ENCODE data around the gene GAMT.

GAMT gene

DNA sequence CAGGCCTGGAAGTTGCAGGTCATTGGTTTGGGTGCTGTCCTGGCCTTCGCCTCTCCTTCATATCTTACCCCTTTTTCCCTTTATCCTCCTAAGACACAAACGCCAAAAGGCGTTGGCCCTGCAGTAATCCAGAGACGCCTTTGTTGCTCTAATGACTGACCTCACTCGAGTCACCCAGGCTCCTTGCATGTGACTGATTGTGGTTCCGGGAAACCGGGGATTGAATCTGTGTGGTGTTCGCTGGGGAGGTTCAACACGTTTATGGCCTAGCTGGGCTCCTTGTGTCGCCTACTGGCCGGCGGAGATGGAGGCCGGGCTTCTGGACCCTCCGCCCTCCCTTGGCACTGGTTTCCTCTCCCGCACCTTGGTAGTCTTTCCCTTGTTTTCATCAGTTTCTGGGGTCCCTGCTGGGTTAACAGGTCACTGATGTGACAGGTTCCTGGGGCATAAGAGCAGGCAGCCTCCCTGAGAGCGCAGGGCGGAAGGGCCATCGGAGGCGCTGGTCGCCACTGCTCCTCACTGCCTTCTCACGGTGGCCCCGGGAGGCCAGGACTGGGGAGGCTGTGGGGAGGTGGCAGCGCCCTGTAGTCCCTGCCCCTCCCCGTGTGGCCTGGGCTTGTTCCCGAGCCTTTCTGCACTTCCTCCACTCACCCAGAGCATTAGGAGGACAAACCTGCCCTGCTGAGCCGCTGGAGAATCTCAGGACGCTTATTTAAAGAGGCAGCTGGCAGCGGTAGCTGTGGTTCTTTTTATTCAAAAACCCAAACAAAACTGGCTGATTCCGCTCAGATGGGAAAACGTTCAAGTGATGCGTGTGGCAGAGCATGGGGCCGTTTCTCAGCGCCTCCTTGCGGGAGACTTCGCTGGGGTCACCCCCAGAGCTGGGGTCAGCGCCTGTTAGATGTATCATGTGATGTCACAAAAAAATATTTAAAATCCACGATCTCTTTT lies 35.7 kb downstream of the GAMT start:
- DNase-seq (ENCODE audit: low spot score) = no peak

DNA sequence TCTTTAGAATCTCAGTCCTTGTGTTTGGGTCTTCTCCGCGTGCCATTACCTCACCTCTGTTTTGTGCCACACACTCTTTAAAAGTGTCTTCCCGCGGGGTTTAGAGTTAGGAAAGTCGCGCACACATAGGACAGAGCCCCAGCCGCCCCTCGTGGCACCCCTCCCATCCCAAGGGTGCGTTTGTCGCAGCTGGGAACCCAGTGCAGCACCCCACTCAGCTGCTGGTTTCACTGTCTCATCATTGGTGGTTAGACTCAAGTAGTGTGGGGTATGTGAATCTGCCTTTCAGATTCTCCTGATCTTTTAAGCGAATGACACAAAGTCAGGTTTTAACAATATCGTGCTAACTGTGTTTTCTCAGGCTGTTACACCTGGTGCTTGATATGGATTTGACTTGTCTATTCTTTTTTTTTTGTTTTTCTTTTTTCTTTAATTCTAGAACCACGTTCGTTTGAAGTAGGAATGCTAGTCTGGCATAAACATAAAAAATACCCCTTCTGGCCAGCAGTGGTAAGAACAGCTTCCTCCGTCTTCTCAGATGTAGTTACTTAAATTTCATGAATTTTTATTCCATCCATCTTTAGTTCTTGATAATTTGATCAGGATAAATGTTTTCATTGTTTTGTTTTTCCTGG lies 37.2 kb downstream of the GAMT start:
- DNase-seq (ENCODE audit: low spot score) = no peak

DNA sequence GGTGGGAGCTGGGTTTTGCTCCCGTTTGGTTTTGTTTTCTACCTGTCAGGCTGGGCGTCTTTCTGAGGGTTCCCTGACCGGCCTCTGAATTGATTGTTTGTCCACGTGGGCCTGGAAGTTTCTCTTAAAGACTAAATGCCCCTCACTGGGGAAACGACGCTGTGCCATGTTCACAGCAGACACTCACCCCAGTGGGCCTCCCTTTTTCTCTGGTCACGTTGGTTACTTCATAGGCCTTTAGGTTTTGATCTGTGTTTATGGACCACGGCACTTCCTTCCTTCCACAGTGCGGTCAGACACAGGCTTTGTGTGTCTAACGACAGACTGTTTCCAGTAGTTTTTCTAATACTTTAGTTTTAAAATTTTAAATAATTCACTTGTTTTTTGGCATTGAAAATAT lies 37.7 kb downstream of the GAMT start:
- DNase-seq (ENCODE audit: low spot score) = peak; percentile 32

DNA sequence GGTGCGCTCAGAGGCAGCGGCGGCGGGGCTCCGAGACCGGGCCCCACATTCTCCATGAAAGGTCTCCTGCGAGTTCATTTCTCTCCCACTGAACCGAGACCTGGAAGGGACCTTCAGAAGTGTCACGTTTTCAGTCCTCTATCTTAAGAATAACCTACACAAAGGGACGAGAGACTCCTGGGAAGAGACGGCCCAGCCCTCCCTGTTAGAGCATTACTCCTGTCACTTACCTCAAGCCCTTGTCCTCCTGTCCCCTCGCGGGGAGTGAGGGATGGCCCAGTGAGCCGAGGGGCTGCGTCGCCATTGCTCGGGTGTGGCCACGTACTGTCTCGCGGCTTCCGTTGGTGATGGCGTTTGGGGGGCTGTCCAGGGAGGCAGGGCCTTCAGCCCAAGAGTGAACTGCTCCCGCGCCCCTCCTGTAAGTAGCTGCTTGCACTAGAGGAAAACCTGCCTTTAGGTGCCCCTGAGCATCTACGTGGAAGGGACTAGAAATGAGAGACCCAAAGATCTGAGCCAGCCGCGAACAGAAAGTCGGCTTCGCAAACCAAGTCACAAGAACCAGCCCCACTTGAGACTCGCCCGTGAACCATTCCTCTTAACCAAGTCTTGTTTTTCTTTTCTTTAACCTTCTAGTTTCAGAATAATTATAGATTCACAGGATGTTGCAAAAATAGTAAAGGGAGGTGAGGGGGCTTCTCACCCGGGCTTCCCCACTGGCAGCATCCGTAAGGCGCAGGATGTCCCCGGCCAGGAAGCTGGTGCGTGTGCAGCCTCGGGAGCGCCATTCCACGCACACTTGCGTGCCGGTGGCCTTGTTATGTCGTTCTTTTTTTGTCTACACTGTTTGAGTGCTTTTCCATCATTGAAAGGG lies 38.7 kb downstream of the GAMT start:
- no peak for DNase-seq (ENCODE audit: low spot score)

DNA sequence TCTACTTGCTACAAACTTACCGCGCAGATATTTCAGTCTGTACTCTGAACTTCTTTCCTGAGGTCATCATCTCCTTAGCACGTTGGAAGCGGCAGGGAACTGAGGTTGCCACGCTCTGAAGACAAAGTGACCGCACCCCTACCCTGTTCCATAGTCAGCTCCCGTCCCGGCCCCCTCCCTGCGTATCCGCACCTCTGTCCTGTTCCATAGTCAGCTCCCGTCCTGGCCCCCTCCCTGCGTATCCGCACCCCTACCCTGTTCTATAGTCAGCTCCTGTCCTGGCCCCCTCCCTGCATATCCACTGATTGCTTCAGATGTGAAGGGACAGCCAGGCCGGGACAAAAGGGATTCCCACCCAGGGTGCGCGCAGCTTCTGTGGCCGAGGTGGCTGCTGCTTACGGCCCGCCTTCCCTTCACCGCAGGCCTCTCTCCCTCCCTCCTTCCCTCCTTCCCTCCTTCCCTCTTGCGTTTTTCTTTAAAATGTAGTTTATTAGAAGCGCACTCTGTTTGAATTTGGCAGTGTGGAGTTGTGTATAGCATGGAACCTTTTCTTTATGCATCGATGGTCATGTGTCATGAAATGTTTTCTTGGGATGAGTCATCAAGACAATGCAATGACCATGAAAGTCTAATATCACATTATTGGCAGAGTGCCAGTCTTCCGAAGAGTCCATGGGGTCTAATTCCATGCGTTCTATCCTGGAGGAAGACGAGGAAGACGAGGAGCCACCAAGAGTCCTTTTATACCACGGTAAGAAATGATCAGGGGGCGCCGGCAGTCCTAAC lies 39.5 kb downstream of the GAMT start:
- DNase-seq (ENCODE audit: low spot score) = no peak

DNA sequence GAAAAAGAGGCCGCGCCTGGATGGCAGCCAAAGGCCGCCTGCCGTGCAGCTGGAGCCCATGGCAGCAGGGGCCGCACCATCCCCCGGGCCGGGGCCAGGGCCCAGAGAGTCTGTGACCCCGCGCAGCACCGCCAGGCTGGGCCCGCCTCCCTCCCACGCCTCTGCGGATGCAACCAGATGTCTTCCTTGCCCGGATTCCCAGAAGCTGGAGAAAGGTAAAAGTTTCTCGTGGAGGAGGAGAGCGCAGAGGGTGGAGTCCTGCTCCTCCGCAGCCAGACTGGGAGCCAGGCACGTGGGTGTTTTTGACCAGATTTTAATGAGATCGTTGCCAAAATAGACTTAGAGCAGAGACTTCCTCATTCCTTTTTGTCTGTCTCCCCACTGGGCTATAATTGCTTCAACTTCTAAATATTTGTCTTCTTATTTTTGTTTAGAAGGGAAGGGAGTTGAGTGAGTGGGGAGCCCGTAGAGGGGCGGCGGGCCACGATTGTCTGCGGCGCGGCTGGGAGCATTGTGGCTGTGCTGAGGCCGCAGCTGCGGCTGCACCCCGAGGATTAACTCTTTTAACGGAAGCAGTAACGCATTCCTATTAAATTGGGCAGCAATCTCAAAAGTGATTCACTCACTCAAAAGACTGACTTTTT lies 40.4 kb downstream of the GAMT start:
- no peak for DNase-seq (ENCODE audit: low spot score)

DNA sequence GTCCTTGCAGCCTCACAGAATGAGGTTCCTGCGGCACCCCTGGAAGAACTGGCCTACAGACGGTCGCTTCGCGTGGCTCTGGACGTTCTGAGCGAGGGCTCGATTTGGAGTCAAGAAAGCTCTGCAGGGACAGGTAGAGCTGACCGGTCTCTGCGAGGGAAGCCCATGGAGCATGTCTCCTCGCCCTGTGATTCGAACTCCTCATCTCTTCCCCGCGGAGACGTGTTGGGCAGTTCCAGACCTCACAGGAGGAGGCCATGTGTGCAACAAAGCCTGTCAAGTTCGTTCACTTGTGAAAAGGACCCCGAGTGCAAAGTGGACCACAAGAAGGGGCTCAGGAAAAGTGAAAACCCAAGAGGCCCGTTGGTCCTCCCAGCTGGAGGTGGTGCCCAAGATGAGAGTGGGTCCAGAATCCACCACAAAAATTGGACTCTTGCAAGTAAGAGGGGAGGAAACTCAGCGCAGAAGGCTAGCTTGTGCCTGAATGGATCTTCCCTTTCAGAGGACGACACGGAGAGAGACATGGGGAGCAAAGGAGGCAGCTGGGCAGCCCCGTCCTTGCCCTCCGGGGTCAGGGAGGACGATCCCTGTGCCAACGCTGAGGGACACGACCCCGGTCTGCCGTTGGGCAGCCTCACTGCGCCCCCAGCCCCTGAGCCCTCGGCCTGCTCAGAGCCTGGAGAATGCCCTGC lies 41.1 kb downstream of the GAMT start:
- DNase-seq (ENCODE audit: low spot score) = no peak

DNA sequence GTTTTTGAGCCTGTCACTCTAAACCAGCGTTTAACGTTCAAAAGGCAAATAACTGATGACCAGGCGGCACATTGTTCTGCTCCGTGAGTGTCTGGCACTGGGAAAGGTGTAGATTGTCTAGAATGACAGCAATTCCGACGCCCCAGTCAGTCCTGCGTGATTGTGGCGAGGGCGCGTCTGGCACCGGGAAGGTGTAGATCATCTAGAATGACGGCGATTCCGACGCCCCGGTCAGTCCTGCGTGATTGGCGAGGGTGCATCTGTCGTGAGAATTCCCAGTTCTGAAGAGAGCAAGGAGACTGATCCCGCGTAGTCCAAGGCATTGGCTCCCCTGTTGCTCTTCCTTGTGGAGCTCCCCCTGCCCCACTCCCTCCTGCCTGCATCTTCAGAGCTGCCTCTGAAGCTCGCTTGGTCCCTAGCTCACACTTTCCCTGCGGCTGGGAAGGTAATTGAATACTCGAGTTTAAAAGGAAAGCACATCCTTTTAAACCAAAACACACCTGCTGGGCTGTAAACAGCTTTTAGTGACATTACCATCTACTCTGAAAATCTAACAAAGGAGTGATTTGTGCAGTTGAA lies 43.7 kb downstream of the GAMT start:
- DNase-seq (ENCODE audit: low spot score) = no peak

DNA sequence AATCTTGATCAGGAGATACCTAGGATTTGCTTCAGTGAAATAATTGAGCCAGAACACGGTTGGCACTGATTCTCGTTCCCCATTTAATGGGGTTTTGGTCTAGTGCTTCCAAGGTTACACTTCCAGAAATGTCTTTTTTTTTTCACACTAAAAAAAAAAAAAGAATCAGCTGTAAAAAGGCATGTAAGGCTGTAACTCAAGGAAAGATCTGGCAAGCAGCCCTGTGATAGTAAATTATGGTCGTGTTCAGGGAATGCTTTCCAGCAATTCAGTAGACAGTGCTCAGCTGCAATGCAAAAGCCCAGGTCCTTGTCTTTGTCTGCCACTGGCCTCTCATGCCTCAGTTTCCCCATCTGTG lies 44.9 kb downstream of the GAMT start:
- no peak for DNase-seq (ENCODE audit: low spot score)

DNA sequence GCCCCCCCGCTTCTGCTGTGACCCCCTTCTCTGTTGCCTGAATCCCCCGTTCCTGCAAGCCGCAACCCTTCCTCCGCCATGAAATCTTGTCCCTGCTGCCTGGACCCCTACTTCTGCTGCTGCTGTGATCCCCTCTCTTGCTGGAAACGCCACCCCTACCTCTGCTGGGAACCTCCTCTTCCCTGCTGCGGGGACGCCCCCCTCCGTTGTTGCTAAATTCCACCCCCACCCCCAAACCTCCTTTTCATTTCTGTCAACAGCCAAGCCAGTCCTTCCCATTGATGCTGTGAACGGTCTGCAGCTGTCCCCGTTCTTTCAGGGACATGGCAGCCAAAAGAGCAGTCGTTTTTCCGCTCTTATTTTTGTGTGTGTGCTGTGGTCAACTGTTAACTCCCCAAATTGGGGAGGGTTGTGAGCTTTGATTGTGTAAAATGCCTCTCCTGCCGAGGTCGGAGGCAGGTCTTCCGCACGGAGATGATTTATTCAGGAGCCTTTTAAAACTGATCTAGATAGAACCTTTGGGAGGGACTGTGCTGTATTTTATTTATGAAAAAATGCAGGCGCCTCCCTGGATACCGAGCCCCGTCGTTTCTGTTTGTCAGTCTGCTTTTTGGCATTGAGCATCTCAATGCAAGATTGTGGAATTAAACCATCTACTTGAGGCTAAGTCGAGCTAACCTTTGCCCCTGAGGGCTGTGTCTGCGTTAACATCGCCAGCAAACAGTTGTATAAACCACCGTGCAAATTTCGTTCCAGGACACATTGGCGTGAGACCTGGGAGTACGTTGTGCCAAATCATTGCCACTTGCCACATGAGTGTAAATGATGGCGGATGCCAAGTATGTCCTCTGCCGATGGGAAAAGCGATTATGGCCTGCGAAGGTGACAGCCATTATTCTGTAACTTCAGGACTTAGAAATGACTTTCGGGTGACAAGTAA lies 45.5 kb downstream of the GAMT start:
- DNase-seq (ENCODE audit: low spot score) = no peak

DNA sequence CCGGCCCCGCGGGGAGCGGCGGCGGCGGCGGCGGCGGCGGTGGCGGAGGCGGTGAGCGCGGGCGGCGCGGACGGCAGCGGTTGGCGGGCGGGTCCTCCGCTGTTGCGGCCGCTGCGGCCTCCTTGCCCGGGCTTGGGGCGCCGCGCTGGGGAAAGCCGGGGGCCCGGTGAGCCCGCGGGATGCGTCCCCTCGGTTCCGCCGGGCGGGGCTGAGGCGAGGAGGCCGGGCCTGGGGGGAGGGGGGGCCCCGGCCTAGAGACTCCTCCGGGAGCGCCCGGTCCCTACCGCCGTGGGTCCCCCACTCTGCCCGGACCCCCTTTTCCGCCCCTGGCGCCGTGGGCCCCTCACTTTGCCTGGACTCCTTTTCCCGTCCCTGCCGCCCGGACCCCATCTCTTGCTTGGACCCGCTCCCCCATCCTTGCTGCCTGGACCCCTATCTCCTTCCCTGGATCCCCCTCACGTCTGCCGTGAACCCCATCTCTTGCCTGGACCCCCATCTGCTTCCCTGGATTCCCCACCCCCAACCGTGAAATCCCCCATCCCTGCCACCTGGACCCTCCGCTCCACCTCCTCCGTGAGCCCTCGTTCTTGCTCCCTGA lies 46.3 kb downstream of the GAMT start:
- no peak for DNase-seq (ENCODE audit: low spot score)

DNA sequence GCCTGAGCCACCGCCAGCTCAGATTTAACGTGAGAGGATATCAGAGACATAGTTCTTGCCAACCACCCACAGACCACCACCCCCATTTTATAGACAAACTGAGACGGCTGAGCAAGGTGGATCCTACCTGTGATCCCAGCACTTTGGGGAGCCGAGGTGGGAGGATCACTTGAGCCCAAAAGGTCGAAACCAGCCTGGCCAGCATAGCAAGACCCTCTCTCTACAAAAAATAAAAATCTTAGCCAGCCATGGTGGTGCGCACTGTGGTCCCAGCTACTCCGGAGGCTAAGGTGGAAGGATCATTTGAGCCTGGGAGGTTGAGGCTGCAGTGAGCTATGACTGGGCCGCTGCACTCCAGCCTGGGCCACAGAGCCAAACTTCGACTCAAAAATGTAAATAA lies 48.2 kb downstream of the GAMT start:
- no peak for DNase-seq (ENCODE audit: low spot score)

DNA sequence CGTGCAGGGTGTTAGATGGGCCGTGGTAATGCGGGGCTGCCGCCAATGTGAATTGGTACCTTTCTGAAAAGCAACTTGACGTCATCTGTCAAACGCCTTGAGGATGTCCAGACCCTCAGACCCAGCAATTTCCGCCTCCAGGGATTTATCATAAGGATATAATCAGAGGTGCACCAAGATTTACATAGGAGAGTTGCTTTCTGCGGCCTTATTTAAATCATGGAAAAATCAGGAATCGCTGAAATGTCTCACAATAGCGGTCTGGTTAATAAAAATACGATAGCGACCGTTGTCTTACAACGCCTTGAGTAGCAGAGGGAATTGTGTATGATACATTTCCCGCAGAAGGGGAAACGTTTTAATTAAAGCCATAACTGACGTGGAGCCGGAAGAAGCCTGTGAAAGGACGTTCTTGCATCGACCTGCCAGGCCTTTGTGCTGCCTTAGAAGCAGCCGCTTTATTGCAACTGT lies 49.9 kb downstream of the GAMT start:
- DNase-seq (ENCODE audit: low spot score) = no peak

DNA sequence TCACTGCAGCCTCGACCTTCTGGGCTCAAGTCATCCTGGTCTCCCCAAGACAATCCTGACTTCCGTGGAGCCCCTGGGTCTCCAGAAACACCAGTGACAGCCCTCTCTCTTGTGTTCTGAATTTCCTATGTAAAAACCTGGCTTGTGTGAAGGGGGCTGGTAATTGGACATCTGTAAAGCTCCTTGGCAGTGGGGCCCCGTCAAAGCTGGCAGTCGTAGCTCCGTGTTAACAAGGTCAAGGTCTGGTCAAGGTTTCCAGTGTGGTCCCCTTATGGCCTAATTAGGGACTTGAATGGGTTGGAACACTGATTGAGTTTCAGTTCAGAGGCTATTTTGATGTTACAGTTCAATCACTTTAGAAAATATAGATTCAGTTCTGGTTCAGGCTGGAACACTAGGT lies 50.5 kb downstream of the GAMT start:
- no peak for DNase-seq (ENCODE audit: low spot score)

DNA sequence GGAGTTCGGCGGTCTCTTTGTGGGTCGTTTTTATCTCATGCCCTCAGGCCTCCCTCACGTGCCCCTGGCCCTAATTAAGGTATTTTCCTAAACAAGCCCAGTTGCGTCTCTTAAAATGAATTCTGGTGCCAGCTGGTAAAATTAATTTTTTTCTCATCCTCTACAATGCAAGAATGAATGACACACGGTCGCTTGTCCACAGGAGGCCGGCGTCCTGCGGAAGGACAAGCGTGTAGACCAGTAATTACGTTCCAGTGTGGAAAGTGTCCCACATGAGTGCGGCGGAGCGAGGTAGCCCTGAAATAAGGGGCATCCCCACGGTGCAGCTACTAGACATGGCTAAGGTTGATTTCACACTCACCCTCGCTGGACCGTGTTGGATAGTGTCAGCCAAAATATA lies 52.1 kb downstream of the GAMT start:
- DNase-seq (ENCODE audit: low spot score) = no peak

Data from CD4-positive, alpha-beta T cell treated with Interleukin-6 at 100 ng/mL for 8 hours (primary cell).